PFSK-1 (cell line): Measurements from ENCODE around the gene TUT1.

Source experiments
- POLR2AphosphoS5 ChIP-seq: IDR thresholded peaks from 2 replicates; pipeline ENCODE4 v1.6.1; 2012; ENCODE audit warnings: low read depth, mild to moderate bottlenecking, control low read depth, low read length, moderate library complexity
- REST ChIP-seq, 2 experiments: IDR thresholded peaks; 2 replicates each; pipeline versions ENCODE4 v1.6.1 to v1.8.0; 2011 to 2012; ENCODE audit warnings: low read depth in 2 of 2, low read length in 2 of 2, control low read depth in 1 of 2, inconsistent platforms in 1 of 2, mild to moderate bottlenecking in 1 of 2, moderate library complexity in 1 of 2; ENCODE audit not compliant: insufficient read depth in 1 of 2
- SIN3A ChIP-seq: IDR thresholded peaks from 2 replicates; pipeline ENCODE4 v1.6.1; 2012; ENCODE audit warnings: mild to moderate bottlenecking, low read length, moderate library complexity, borderline replicate concordance; ENCODE audit not compliant: insufficient read depth
- TAF1 ChIP-seq: IDR thresholded peaks from 2 replicates; pipeline ENCODE4 v1.6.1; 2012; ENCODE audit warnings: low read length, control low read depth, borderline replicate concordance; ENCODE audit not compliant: insufficient read depth

- TF ChIP-seq TAF1 (no peak), POLR2AphosphoS5 (no peak), REST (IDR thresholded peaks at IDR 0.05; ENCODE audit: insufficient read depth in 1 of 2, low read depth in 2 of 2, low read length in 2 of 2) (no peak), SIN3A (no peak)
Measured at GRCh38 chr11:62610814-62611704, 19.7 kb upstream of the TUT1 start.
